Stimulated activated CD4-positive, alpha-beta T cell treated with anti-CD3 and anti-CD28 coated beads, TNF-alpha, amount 100 ng/mL, for 1 hour (primary cell): ENCODE measurements around the gene NEBL.

Source experiments
- DNase-seq, 3 donors: peaks; one replicate each; pipeline ENCODE4 v3.0.0-alpha.2; 2020; ENCODE audit warnings: low read depth in 3 of 3, low spot score in 1 of 3

Gene NEBL

GRCh38 chr10:20871970-20872369 is 25.1 kb downstream of the NEBL start:
- no peak for DNase-seq

- no peak for DNase-seq
These were observed 26.3 kb downstream of the NEBL start for GRCh38 chr10:20870834-20871233.

GRCh38 chr10:20863008-20863407 is 34.1 kb downstream of the NEBL start:
- DNase-seq: no peak

DNA sequence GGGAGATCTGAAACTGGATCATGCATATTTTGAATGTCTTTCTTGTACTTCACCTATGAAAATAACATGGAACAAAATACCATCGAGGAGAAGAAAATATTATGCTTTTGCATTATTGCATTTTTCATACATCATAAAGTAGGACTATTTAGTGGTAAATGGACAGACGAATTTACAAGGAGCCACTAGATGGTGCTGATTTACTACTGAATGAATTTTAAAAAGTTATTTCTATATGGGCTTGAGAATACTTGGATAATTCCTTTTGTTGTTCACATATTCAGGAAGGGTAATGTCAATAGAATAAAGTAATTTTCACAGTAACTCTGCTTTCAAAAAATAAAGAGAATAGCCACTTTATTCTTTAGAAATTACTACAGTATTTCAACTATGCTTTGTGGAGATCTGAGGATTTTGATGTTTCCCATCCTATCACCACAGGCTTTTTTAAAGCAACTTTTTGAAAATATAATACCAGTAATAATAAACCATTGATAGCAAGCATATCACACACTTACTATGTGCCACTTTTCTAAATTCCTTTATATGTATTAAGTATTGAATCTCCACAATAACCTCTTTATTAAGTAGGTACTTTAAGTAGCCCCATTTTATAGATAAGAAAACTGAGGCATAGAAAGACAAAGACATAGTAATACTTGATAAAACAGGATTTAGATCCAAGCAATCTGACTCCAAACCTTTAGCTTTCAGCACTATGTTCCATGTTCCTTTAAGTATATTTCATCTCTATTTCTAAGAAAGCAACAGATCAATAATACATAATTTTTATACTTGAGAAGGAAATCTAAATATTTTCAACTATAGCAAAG is 38.6 kb downstream of the NEBL start:
- DNase-seq: no peak

GRCh38 chr10:20856484-20856883 is 40.6 kb downstream of the NEBL start:
- DNase-seq: no peak

GRCh38 chr10:20855398-20856038 is 41.6 kb downstream of the NEBL start:
- no peak for DNase-seq

DNA sequence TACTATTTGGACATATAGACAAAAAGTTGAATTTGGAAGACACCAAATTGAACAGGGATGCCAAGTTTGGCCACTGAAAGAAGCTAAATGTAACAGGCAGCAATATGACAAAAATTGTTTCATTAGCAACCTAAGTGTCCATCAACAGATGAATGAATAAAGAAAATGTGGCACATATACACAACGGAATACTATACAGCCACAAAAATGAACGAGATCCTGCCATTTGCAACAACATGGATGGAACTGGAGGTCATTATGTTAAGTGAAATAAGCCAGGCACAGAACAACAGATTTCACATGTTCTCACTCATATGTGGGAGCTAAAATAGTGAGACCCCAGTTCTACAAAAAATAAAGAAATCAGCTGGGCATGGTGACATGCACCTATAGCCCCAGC is 43.8 kb downstream of the NEBL start:
- no peak for DNase-seq

DNA sequence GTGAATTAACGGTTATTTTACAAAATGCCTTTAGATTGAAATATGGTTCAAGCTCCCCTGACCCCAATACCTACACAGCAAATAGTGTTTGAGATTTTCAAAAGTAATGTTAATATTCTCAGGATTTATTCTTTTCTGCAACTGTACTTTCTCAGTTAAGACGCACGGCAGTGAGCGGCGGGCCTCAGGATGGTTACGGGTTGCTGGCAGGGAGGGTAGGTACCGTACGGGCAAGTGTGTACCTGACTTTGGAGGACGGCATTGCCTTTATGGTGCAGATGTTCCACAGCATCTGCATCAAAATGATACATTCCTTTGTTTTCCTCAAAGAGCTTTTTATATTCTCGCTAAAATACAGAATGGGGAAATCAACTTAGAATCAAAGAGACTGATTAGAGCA is 44.8 kb downstream of the NEBL start:
- DNase-seq: no peak

DNA sequence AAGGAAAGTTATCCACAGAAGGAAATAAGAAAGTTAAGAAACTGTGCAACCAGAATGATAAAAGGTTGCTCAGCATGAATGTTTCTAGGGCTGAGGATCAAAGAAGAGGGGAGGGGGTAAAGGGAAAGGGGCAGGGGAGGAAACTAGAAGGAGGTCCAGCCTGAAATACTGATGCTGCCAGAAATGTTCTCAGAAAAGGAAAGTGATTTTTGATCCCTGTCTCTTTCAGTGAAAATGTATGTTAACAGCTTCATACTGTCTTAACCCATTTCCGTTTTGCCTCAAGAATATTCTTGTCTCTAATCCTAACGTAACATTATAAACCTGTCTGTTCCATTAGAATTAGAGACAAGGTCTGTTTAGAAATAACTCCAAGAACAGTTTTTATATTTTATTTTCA is 49.6 kb downstream of the NEBL start:
- DNase-seq: no peak

DNA sequence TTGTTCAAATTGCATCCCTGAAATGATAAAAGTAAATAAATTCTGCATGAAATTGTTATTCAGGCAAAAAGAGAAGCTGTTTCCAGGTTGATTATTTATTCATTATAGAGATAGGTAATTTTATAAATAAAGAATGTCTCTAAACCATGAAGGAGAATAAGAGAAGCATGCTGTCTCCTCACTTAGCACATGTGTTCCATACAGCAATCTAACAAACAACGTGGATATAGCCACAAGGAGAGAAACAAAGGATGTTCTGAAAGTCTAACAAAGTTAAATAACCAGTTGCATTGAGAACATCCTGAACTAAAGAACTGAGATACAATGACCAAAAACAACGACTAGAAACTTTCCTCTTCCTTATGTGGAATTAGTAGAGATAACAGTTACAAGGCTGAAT is 50.8 kb downstream of the NEBL start:
- no peak for DNase-seq

- no peak for DNase-seq
These were observed 55.7 kb downstream of the NEBL start for GRCh38 chr10:20841419-20841818.

GRCh38 chr10:20839910-20840309 is 57.2 kb downstream of the NEBL start:
- no peak for DNase-seq

DNA sequence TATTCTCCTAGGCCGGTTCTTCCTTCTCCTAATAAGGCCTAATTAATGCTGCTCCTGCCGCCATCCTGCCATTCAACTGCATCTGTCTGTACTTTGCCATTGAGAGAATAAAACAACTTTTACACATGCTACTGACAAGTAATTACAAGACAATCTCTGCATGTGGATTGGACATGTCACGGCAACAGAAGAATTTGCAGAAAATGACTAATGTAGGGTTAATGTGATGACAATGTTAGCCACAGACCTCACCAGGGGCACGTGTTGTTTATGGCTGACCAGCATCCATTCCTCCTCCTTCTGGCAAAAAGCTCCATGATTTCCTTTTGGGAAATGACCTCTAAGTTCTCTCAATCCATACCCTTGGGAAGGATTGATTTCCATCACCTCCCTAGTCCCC is 58.0 kb downstream of the NEBL start:
- DNase-seq: no peak

GRCh38 chr10:20836401-20836800 is 60.7 kb downstream of the NEBL start:
- DNase-seq: no peak

GRCh38 chr10:20835335-20835734 is 61.8 kb downstream of the NEBL start:
- DNase-seq: no peak

- no peak for DNase-seq
These were observed 62.3 kb downstream of the NEBL start for GRCh38 chr10:20834825-20835224.

GRCh38 chr10:20822825-20823224 is 74.3 kb downstream of the NEBL start:
- no peak for DNase-seq

- DNase-seq: no peak
These were observed 79.5 kb downstream of the NEBL start for GRCh38 chr10:20817646-20818045.

GRCh38 chr10:20817116-20817515 is 80.0 kb downstream of the NEBL start:
- no peak for DNase-seq

DNA sequence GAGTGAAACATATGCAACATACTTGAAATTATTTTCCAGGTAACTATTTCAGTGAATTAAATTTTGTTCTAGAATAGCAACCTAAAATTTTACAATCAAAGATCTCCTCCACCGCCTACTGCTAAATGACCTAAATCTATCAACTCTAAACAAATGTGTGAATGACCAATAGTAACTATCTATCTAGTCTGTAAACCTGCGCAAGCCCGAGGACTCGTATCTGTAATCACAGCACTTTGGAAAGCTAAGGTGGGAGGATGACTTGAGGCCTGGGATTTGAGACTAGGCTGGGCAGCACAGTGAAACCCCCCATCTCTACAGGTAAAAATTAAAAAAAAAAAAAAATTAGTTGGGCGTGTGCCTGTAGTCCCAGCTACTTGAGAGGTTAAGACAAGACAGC is 83.0 kb downstream of the NEBL start:
- no peak for DNase-seq

DNA sequence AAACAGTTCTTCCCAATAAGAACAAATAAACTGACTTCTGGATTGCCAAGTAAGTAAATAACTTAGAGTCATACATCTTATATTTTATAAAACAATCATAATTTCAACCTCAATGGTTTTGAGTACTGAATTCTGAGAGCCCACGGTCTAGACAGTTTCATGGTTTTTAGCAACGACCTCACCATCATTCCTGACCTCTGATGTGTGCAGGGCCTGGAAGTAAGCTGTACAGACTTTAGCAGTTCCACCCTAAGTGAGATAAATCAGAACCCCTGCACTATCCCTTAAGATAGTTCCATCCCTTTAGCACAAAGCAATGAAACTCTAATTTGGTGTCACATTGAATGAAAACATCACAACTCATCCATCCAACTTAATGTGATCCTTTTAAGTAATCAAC is 86.0 kb downstream of the NEBL start:
- no peak for DNase-seq

DNA sequence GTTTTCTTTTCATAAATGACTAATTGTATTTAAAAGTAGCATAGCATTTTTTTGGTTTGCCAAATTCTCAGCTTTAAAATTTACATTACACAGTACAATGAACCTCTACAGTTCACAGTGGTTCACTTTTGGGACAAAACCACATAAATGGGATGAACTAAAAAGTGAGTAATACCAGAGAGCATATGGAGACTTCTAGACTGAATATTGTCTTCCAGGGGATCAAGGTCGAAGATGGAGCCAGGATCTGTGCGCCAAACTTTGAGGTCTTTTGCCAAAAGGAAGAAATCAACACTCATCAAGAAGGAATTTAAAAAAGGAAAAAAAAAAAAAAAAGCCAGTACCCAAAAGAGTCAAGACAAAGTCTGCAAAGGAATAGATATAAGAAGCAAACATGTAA is 87.5 kb downstream of the NEBL start:
- DNase-seq: no peak

DNA sequence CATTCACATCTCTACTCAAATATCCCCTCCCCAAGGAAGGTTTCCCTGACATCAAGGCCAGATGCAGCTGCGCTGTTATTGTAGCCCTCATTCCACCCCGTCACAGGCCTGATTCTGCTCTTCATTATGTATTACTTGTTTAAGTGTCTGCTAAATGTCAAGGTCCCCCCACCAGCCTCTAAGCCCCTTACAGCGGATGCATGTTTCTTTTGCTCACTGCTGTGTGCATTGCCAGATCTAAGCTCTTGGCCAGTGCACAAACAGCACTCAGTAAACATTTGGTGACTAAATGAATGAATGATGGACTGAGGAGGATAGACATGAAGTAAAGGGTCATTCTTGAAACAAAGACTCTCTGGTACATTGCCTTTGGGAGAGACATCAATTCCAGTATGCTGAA is 90.6 kb downstream of the NEBL start:
- DNase-seq: no peak
